ENCODE measurements around the gene SYT13.

The SYT13 gene

GRCh38 chr11:45245218-45246045 lies 40.7 kb downstream of the SYT13 start:
- no peak for DNase-seq

DNA sequence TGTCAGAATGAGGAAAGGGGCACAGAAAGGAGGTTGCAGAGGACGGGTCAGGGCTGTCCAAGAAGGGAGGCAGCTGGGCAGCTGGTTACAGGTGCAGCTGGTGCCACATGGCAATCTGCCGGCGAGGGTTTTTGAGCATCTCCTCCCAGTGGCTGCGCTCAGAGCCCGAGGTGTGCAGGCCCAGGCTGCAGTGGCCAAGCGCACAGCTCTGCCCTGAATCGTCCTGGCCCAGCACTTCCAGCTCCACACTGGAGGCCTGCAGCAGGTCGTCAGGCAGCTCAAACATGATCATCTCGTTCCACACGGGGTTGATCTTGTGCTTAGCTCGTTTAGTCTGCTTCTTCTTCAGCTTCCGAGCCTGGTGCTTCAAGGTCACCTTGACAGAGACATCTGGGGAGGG lies 42.2 kb downstream of the SYT13 start:
- no peak for DNase-seq

- DNase-seq, result no peak
Measured at GRCh38 chr11:45239733-45240132, 46.4 kb downstream of the SYT13 start.

- DNase-seq, result no peak
Measured at GRCh38 chr11:45238724-45239123, 47.4 kb downstream of the SYT13 start.

GRCh38 chr11:45237711-45238315 lies 48.3 kb downstream of the SYT13 start:
- DNase-seq, result no peak

DNA sequence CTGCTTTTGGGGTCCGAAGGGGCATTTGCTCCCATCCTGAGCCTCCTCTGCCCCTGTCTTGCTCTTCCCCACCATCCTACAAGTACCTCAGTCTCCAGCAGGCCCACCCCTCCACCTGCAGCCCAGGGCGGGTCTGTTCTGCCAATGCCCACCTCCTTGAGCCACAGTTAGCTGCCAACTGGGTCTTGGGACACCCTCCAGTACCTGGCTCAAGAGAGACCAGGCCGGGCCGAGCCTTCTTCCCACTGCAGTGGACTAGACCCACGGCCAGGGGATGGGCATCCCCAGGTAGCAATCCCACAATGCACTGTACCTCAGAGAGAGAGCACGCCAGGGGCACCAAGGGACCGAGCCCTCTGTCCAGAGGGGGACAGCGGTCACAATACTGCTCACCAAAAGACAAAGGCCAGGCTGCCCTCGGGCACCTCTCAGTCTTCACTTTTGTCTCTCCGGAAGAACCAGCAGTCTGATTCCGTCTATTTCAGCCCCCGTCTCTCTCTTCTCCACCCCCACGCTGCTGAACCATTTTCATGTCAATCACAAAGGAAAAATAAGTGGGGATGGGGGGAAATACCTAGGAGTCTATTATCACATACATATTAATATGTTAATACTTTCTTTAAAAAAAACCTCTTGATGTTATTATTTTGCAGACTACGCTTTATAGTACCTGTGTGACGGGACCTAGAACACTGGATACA lies 51.7 kb downstream of the SYT13 start:
- no peak for DNase-seq

- DNase-seq, result no peak
Measured at GRCh38 chr11:45233804-45234170, 52.4 kb downstream of the SYT13 start.

DNA sequence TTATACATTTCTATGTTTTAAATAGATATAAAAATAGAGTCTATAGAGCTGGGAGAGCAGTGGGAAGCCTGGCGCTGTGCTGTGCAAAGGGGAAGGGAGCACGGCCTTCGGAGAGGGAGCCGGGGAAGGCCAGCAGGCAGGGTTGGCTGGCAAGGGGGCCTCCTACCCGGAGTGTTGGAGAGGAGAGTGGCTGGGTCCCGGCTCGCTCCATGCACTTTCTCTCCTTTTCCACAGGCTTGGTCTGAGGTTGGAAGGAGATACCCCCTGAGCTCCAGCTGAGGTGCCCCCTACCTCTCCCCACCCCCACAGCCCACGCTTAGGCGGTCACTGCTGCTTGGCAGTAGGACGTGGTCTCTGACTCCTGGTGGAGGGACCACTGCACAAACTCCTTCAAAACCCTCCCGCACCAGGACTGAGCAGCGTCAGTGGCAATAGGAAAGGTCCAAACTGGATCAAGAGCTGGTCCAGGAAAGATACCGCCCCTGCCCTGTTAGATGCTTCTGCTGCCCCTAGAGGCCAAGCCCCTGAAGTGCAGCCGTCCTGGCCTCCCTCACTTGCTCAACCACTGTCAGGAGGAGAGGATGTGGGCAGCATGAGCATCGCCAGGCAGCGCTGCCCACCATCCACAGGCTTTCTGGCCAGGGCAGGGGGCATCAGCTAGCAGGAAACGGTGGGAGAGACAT lies 52.9 kb downstream of the SYT13 start:
- DNase-seq, result peak; percentile 70 to 72

GRCh38 chr11:45232341-45233080 lies 53.6 kb downstream of the SYT13 start:
- DNase-seq, result no peak

DNA sequence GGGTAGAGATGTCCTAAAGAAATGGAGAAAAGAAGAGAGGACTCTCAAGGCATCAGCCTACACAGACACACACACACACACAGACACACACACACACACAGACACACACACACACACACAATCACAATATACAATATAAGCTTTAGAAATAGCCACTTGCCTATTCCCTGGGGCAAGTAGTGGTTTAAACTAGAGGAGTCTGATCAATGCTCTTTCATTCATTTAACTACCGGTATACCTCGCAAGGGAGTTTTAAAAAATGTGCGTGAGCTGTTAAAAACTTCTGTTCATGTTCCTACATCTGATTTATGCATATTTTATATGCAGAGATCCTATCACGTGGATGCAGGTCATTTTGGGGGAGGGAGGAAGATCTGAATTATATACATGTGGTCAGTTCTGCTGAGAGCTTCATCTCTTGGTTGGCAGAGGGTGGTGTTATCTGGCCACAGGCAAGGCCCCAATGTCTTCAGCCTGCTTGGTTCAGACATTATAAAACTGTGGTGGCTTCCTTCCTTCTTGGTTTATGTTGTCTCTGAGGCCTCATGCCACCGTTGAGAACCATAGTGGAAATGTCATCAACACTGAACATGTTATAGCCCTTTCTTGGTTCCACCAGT lies 56.6 kb downstream of the SYT13 start:
- DNase-seq, result no peak

GRCh38 chr11:45227836-45228235 lies 58.3 kb downstream of the SYT13 start:
- no peak for DNase-seq

DNA sequence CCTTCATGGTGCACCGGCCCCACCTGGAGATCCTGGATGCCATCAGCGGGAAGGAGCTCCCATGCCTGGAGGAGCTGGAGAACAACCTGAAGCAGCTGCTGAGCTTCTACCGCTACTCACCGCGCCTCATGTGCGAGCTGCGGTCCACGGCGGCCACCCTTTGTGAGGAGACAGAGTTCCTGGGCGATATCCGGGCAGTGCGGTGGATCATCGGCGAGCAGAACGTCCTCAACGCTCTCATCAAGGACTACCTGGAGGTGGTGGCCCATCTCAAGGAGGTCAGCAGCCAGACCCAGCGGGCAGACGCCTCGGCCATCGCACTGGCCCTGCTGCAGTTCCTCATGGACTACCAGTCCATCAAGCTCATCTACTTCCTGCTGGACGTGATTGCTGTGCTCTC lies 59.2 kb downstream of the SYT13 start:
- DNase-seq, result no peak

DNA sequence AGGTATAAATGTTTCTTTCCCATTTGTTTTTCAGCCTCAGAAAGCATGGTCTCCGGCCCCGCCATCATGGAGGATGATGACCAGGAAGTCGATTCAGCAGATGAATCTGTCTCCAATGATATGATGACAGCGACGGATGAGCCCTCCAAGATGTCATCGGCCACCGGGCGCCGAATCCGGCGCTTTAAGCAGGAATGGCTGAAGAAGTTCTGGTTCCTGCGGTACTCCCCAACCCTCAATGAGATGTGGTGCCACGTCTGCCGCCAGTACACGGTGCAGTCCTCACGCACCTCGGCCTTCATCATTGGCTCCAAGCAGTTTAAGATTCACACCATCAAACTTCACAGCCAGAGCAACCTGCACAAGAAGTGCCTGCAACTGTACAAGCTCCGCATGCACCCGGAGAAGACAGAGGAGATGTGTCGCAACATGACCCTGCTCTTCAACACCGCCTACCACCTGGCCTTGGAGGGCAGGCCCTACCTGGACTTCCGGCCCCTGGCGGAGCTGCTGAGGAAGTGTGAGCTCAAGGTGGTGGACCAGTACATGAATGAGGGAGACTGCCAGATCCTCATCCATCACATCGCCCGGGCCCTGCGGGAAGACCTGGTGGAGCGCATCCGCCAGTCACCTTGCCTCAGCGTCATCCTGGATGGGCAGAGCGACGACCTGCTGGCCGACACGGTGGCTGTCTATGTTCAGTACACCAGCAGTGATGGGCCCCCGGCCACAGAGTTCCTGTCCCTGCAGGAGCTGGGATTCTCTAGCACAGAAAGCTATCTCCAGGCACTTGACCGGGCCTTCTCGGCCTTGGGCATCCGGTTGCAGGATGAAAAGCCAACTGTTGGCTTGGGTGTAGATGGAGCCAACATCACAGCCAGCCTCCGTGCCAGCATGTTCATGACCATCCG lies 59.9 kb downstream of the SYT13 start:
- no peak for DNase-seq

DNA sequence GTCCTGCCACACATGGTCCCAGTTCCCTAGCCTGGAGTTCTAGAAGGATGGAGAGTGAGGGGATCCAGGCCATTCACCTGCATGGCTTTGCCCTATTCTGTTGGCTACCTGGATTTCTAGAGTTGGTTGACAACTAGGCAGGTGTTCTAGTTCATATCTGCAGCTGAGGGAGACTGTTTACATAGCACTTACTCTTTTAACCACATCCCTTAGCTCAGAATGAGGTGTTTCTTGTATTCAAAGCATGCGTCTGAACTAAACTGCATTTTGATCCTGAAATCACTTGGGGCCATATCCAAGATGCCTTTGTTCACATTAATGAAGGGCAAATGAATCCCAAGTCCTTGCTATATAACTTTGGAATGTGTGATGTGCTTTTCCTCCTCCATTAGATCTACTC lies 60.9 kb downstream of the SYT13 start:
- DNase-seq, result no peak

- no peak for DNase-seq
Measured at GRCh38 chr11:45224766-45225165, 61.4 kb downstream of the SYT13 start.

- no peak for DNase-seq
Measured at GRCh38 chr11:45223496-45223895, 62.6 kb downstream of the SYT13 start.

DNA sequence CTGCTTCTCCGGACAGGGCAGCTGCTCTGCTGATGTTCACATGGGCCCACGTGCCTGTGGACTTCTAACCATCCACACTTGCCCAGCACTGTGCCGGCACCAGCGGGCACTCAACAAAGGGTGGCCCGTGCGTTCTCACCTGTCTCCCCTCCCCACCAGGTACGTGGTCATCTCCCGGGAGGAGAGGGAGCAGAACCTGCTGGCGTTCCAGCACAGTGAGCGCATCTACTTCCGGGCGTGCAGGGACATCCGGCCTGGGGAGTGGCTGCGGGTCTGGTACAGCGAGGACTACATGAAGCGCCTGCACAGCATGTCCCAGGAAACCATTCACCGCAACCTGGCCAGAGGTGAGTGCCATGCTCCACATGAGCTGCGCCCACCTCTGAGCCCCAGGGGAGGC lies 66.7 kb downstream of the SYT13 start:
- DNase-seq, result no peak

DNA sequence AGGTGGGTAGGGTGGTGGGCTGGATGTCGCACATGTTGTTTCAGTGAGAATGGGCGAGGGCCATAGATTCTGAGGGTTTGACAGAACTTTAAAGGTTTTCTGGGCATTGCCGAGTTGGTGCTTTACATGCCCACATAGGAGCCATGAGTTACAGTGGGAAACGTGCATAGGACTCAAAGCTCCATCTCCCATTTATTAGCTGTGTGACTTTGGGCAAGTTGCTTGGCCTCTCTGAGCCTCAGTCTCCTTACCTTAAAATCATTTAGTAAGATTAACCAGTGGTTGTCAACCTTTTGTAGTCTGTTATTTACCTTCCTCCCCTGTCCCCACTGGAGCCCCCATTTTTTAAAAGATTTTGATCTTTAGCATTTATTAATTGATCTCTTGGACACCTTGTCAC lies 67.4 kb downstream of the SYT13 start:
- DNase-seq, result no peak

DNA sequence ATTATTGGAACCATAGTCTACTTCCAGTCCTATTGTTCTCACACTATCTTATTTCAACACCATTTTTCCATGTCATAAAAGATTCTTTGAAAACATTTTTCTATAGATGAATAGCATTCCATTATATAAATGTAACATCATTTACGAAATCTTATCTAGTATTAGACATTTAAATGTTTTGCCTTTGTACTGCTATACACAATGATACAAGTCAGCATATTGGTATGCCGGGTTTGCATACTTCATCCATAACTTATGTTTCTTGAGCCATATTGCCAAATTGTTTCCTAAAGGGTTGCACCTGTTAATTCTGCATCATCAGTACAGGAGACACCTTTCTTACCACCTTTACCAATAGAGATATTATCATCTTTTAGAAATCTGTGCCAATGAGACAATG lies 68.2 kb downstream of the SYT13 start:
- DNase-seq, result no peak

DNA sequence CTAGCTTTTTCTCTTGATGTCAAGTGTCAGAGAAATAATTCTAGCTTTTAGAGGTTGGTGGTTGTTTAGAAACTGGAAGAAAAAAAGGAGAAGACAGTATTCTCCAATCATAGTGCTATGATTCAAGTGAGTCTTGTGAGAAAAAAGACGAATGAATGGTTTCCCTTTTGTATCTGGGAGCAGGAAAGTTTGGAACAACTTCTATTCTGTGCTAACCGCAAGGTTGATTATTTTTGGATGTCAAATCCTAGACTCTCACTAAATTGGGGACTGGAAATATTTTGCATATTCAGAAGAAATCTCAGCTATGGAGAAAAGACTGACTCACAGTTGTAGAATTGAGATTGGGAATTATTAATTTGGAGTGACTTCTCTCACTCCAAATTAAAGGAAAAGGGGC lies 69.2 kb downstream of the SYT13 start:
- no peak for DNase-seq

DNA sequence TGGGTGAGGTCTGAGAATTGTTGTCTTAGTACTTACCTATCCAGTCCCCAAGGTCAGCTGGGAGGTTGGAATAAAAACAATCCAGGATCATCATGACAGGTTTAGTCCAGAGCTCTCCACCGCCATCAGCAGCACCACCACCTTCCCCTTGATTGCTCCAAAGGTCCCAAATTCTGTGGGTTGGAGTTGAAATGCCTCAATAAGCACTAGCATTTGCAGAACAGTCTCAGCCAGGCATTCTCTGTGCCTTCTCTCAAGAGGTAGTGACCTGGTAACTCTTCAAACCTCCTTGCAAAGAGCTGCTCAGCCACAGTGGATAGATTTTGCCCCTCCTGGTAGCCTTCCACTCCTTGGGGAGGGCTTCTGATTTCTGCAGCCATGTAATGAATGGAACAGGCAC lies 70.1 kb downstream of the SYT13 start:
- DNase-seq, result no peak
